K562 (cell line): Measurements from ENCODE around the gene ZFP64. TPM values are rescaled to one million over a fixed set of nuclear protein-coding genes. Genes with fewer than 3 reads are reported as not detected.
A peak's percentile ranks its signal among the peaks of the same experiment; 100 is the strongest.

Experiments
- ATF1 ChIP-seq, 2 experiments: fragments of 450-650 bp in 1 of 2; IDR thresholded peaks; 2 replicates each; pipeline ENCODE4 v1.6.1; 2016; ENCODE audit warnings: missing compliant biosample characterization in 1 of 2, missing genetic modification characterization in 1 of 2
- ATF2 ChIP-seq: sonication (generic); formaldehyde crosslinking; IDR thresholded peaks from 2 replicates; pipeline ENCODE4 v1.8.1; 2022; ENCODE audit warnings: missing genetic modification reagents
- CBX5 ChIP-seq: IDR thresholded peaks from 2 replicates; pipeline ENCODE4 v1.6.1; 2014; ENCODE audit warnings: low read depth, borderline replicate concordance
- CREB1 ChIP-seq, 2 experiments: sonication (generic) in 1 of 2; formaldehyde crosslinking in 1 of 2; IDR thresholded peaks; 2 replicates each; pipeline versions ENCODE4 v1.6.1 to v1.8.0; 2012 to 2022; ENCODE audit warnings: inconsistent platforms in 1 of 2, mild to moderate bottlenecking in 1 of 2, missing genetic modification reagents in 1 of 2, moderate library complexity in 1 of 2
- EP400 ChIP-seq: fragments of 450-650 bp; IDR thresholded peaks from 2 replicates; pipeline ENCODE4 v1.6.1; 2017; ENCODE audit warnings: antibody characterized with exemption, mild to moderate bottlenecking, moderate library complexity
- GMEB1 ChIP-seq: fragments of 250-450 bp; sonication (Bioruptor Pico); IDR thresholded peaks from 2 replicates; pipeline ENCODE4 v1.4.0; 2020; ENCODE audit warnings: mild to moderate bottlenecking
- HINFP ChIP-seq: fragments of 450-650 bp; conservative IDR thresholded peaks from 2 replicates; pipeline ENCODE4 v1.6.1; 2016; ENCODE audit warnings: missing genetic modification characterization, low read depth, mild to moderate bottlenecking, control low read depth, missing compliant biosample characterization
- IRF1 ChIP-seq: sonication (generic); formaldehyde crosslinking; IDR thresholded peaks from 2 replicates; pipeline ENCODE4 v1.8.0; 2022; ENCODE audit warnings: missing genetic modification reagents, mild to moderate bottlenecking, borderline replicate concordance
- KLF6 ChIP-seq: fragments of 250-450 bp; sonication (Bioruptor Pico); IDR thresholded peaks from 2 replicates; pipeline ENCODE4 v1.4.0; 2020; ENCODE audit warnings: mild to moderate bottlenecking, moderate library complexity, borderline replicate concordance
- MAZ ChIP-seq, 2 experiments: fragments of 450-650 bp in 1 of 2; sonication (generic) in 1 of 2; formaldehyde crosslinking; IDR thresholded peaks in 1 of 2; conservative IDR thresholded peaks in 1 of 2; 2 replicates each; pipeline versions ENCODE4 v1.4.0 to v1.5.0; 2020; ENCODE audit warnings: mild to moderate bottlenecking in 1 of 2, missing genetic modification reagents in 1 of 2
- MBD2 ChIP-seq: sonication (generic); IDR thresholded peaks from 2 replicates; pipeline ENCODE4 v1.6.1; 2016; ENCODE audit warnings: low read depth, borderline replicate concordance
- PBX2 ChIP-seq, 2 experiments: IDR thresholded peaks in 1 of 2; conservative IDR thresholded peaks in 1 of 2; 2 replicates each; pipeline ENCODE4 v1.6.1; 2016; ENCODE audit warnings: low read depth in 2 of 2, mild to moderate bottlenecking in 1 of 2, missing compliant biosample characterization in 1 of 2, missing genetic modification characterization in 1 of 2, moderate library complexity in 1 of 2
- PURB ChIP-seq: sonication (generic); formaldehyde crosslinking; IDR thresholded peaks from 2 replicates; pipeline ENCODE4 v1.9.0; 2021; ENCODE audit warnings: low read depth, mild to moderate bottlenecking, missing genetic modification reagents
- SREBF1 ChIP-seq: fragments of 150-350 bp; IDR thresholded peaks from 2 replicates; pipeline ENCODE4 v1.6.1; 2014; ENCODE audit warnings: antibody characterized with exemption, low read depth, low read length, borderline replicate concordance
- ZNF41 ChIP-seq: fragments of 250-450 bp; sonication (Bioruptor Pico); conservative IDR thresholded peaks from 2 replicates; pipeline ENCODE4 v1.4.0; 2020; ENCODE audit warnings: mild to moderate bottlenecking
- ZNF76 ChIP-seq: fragments of 250-450 bp; sonication (Bioruptor Pico); IDR thresholded peaks from 2 replicates; pipeline ENCODE4 v1.4.0; 2020; ENCODE audit warnings: mild to moderate bottlenecking, moderate library complexity, borderline replicate concordance
- ZNF79 ChIP-seq: fragments of 250-450 bp; sonication (Bioruptor Pico); IDR thresholded peaks from 2 replicates; pipeline ENCODE4 v1.4.0; 2020; ENCODE audit warnings: low read depth, mild to moderate bottlenecking, moderate library complexity
- polyA plus RNA-seq, 8 experiments: library from polyadenylated mRNA; depleted of rRNA in 4 of 8; stranded (reverse) in 5 of 8; unstranded in 3 of 8; fragments of >200 nt; fragmentation: Nextera tagmentation in 2 of 8; fragmentation: Illumina TruSeq in 1 of 8; extraction: Ambion mirVana in 2 of 8; extraction: Trizol in 1 of 8; gene quantifications; 2 replicates each; pipeline versions ENCODE4 v1.2.1 to v1.2.3, GENCODE V29; 2011 to 2014; ENCODE audit warnings: inconsistent platforms in 1 of 8, missing spikeins in 1 of 8
- total RNA-seq, 7 experiments: library from RNA; depleted of rRNA in 6 of 7; stranded (reverse); fragments of >200 nt in 6 of 7; fragmentation: Illumina TruSeq in 2 of 7; extraction: Trizol in 2 of 7; gene quantifications; 2 replicates each; pipeline versions ENCODE4 v1.2.1 to v1.2.3, GENCODE V29; 2011 to 2021; ENCODE audit warnings: low replicate concordance in 1 of 7

Gene ZFP64
- total and polyA plus RNA-seq, 9 of the 15 experiments (the other 6 are each of a cell fraction or from before 2014, with no cell fraction given), result 1.4 to 13.4 (median 7.0) TPM

GRCh38 chr20:52191132-52191915 is at the start of gene ZFP64 (continued):
- TF ChIP-seq HINFP (tag), result no peak
- TF ChIP-seq PURB (CRISPR knock-in tag), result no peak
- no peak for TF ChIP-seq SREBF1
- TF ChIP-seq PBX2 (CRISPR knock-in tag; IDR thresholded peaks at IDR 0.05; ENCODE audit: low read depth), result no peak
- TF ChIP-seq PBX2 (tag; conservative IDR thresholded peaks at IDR 0.05; ENCODE audit: low read depth), result no peak
- TF ChIP-seq ATF2 (CRISPR knock-in tag), result no peak
- no peak for TF ChIP-seq CBX5
- TF ChIP-seq GMEB1, result peak; percentile 75
- no peak for TF ChIP-seq ZNF76 (CRISPR knock-in tag)
- TF ChIP-seq CREB1 (IDR thresholded peaks at IDR 0.05), result no peak; the same call in 1 of the 2 replicates
- TF ChIP-seq CREB1 (CRISPR knock-in tag; IDR thresholded peaks at IDR 0.05), result no peak; the same call in 1 of the 2 replicates
- TF ChIP-seq MBD2, result no peak
- TF ChIP-seq IRF1 (CRISPR knock-in tag), result no peak
- peak; percentile 71; the same call in 1 of the 2 replicates for TF ChIP-seq EP400
- peak; percentile 47 to 81; a peak in 1 of 4 replicates for TF ChIP-seq MAZ (CRISPR knock-in tag; conservative IDR thresholded peaks at IDR 0.05 in 1 of 2, IDR thresholded peaks at IDR 0.05 in 1 of 2)
- TF ChIP-seq ATF1 (CRISPR knock-in tag; IDR thresholded peaks at IDR 0.05), result no peak
- TF ChIP-seq ATF1 (tag; IDR thresholded peaks at IDR 0.05), result peak; percentile 71; the same call in 1 of the 2 replicates
- no peak for TF ChIP-seq ZNF41
- TF ChIP-seq KLF6, result no peak; the same call in 1 of the 2 replicates
- no peak for TF ChIP-seq ZNF79 (CRISPR knock-in tag)
